Astrocyte (in vitro differentiated cells and primary cell): ENCODE results near the gene YPEL5.

ENCODE experiments used
- CTCF ChIP-seq: IDR thresholded peaks from 2 replicates; pipeline ENCODE4 v1.5.1; 2011; ENCODE audit warnings: low read depth, mild to moderate bottlenecking, inconsistent platforms, low read length, moderate library complexity; ENCODE audit not compliant: insufficient read depth
- EZH2 ChIP-seq: IDR thresholded peaks from 2 replicates; pipeline ENCODE4 v1.6.1; 2012; ENCODE audit warnings: mild to moderate bottlenecking, low read length, inconsistent platforms; ENCODE audit not compliant: insufficient read depth

- no peak for TF ChIP-seq CTCF
- no peak for TF ChIP-seq EZH2
These were observed 33.4 kb downstream of the YPEL5 start for GRCh38 chr2:30180226-30180625.
